ENCODE data around the gene TMEM203.
"Not testable (repeated sequence)": the region's sequence is repeated elsewhere in the genome, so short reads cannot be mapped to it uniquely, and the experiment has no call there.

TMEM203 gene

DNA sequence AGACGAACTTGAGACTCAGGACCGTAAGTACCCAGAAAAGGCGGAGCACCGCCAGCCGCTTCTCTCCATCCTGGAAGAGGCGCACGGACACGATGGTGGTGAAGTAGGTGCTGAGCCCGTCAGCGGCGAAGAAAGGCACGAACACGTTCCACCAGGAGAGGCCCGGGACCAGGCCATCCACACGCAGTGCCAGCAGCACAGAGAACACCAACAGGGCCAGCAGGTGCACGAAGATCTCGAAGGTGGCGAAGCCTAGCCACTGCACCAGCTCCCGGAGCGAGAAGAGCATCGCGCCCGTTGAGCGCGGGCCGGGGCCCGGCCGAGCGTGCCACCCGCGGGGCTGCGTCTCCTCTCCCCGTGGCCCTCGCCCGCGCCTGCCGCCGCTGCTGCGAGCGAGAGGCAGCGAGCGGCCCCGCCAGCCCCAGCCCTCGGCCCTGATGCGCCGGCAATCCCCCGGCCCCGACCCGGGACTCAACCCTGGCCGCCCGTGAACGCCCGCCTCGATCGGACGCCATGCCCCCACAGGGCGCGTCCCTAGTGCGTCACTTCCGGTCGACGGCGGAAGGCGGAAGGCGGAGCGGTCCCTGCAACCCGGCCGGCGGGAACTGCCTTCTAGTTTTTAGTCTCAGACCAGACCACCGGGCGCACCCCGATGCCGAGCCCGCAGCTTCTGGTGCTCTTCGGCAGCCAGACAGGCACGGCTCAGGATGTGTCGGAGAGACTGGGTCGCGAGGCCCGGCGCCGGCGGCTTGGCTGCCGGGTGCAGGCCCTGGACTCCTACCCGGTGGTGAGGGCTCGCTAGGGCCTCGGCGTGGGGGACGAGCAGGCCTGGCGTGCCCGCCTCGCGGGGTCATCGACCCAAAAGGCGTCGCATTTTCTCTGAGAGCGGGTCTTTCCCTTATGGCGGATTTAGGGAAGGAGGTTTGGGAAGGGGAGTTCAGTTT, at the start of gene TMEM203, which contains the start of gene NDOR1:
Gene TMEM203, minus strand, starts transcription at position 523 of the 944 bp plus-strand sequence. Its CDS starts 234 bp downstream, at position 289.
Gene NDOR1, plus strand, starts transcription at position 575 of the 944 bp plus-strand sequence. Its CDS starts 78 bp downstream, at position 653.
- DNase-seq, result peak; percentile 44 to 79

GRCh38 chr9:137254624-137255447, 49.4 kb upstream of the TMEM203 start, which contains the start of gene NELFB:
Gene NELFB, plus strand, starts transcription at chr9:137255327.
- DNase-seq, result peak; percentile 77 to 89

GRCh38 chr9:137253717-137254623, 48.5 kb upstream of the TMEM203 start:
- DNase-seq, result no peak

DNA sequence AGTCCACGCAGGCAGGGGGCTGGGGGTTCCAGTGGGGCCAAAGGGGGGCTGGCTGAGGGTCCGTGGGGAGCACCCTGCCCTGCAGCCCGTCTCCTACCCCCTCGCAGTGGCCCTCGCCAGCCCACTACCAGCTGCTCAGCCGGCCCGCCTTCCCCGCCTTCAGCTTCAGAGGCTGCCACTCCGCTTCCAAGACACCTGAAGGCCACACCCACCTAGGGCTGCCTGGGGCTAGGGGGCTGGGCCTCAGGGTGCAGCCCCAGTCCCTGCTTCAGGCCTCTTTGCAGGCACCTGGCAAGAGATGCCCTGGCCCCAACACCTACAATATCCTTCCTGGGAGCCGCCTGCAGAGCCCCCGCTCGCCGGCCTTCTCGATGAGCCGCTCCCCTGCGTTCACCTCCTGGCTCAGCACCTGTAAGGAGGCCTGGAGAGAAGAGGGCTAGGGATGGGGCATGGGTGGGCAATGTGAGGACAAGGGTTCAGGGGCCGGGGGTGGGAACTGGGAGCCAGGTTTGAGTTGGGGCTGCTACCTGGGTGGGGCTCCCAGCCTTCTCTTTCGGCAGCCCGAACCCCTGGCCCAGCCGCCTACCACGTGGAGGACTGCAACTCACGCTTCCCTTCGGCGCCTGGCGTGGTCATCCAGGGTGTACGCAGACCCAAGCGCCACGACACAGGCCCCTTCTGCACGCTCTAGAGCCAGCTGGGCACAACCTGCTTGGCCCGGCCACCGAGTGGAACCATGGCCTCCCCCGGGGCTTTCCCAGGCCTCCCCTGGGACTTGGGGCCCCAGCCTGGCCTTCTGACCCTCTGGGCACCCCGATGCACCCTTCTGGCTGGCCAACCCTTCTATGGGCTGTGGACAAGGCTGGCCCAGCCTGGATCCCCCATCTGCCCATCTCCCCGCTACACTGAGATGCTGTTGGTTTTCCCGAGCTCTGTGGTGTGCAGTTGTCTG, 47.4 kb upstream of the TMEM203 start:
- DNase-seq, result no peak

- DNase-seq, result no peak
Measured at GRCh38 chr9:137251490-137252268, 46.2 kb upstream of the TMEM203 start.

DNA sequence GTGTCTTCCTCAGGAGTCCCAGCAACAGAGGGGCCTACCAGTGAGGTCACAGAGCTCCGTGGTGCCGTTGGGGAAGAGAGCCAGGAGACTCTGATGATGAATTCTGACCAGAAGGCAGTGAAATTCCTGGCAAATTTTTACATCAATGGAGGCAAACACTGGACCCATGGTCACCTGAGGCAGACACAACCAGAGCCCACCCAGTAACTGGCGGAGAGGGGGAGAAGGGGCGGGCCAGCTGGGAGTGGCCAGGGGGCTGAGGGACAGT, 45.7 kb upstream of the TMEM203 start, which contains the start of gene STPG3:
Gene STPG3, plus strand, starts transcription at position 93 of the 268 bp plus-strand sequence. Its CDS starts 1 bp downstream, at position 94.
- DNase-seq, result no peak

DNA sequence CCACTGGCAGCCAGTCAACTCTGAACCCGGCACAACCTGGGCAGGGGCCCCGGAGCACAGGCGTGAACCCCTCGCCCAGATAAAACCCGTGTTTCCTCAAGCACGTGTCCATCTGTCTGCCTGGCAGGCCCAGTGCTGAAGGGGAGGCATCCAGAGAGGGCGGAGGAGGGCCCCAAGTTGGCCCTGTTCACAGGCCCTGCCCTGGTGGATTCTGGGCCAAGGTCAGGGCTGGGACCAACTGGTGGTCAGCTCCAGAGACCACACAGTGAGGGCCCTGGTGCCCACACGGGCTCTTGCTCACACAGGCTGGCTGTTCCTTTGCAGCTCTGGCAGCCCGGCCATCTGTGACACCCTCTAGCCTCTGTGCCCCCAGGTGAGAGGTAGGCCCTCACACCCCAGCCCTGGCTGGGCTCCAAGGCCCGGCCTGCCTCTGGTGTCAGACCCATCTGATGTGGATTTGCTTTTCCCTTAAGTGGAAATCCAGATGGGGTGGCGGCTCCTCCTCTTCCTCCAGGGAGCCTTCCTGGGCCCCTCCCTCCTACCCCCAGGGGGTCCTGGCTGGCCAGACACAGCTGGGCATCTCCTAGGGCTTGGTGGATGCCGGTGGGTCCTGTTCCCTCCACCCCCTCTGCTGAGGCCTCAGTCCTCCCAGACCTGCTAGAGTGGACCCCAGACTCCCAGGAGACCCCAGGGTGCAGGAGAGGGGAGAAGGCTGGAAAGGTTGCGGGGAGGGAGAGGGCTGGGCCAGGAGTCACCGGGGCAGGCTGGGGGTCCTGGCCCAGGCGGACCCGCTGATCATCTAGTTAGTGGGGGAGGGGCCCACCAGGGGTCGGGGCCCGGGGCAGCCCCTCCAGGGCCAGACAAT, 45.1 kb upstream of the TMEM203 start:
- DNase-seq, result peak; percentile 63 to 79

DNA sequence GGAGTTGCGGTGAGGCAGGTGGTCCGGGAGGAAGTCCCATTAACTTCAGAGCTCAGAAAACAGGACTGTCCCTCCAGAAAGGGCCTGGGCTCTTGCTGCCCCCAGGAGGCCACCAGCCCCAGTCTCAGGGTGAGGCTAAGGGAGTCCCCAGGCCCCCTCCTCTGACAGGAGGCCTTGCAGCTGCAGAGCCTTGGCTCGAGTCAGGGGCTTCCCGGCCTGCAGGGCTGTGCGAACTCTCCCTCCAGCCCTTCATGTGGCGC, 42.4 kb upstream of the TMEM203 start:
- DNase-seq, result no peak

DNA sequence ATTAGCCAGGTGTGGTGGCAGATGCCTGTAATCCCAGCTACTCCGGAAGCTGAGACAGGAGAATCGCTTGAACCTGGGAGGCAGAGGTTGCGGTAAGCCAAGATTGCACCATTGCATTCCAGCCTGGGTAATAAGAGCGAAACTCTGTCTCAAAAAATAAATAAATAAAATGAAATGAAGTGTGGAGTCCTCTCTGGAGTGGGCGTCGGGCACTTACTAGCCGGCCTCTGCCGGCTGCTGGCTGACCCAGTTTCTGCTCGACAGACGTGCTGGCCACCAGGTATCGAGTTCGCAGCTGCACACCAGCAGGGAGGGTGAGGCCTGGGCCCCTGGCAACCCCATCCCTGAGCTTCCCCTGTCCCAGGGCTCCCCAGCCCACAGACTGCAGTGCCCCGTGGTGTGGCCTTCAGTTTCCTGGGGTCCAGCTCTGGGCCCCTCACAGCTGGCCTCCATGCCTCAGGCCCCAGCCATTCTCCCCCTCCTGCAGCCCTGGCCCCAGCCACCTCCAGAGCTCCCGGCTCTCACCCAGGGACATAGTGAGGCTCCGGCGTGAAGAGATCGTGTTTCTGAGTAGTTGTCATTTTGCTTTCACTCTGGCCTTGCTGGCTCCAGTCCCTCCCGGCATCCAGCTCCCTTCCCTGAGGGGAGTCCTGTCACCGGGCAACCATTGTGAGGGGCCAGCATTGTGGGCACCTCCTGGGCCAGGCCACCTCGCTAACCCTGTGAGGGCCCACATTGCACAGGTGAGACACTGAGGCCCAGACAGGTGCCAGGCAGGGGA, 41.9 kb upstream of the TMEM203 start:
- DNase-seq, result no peak

DNA sequence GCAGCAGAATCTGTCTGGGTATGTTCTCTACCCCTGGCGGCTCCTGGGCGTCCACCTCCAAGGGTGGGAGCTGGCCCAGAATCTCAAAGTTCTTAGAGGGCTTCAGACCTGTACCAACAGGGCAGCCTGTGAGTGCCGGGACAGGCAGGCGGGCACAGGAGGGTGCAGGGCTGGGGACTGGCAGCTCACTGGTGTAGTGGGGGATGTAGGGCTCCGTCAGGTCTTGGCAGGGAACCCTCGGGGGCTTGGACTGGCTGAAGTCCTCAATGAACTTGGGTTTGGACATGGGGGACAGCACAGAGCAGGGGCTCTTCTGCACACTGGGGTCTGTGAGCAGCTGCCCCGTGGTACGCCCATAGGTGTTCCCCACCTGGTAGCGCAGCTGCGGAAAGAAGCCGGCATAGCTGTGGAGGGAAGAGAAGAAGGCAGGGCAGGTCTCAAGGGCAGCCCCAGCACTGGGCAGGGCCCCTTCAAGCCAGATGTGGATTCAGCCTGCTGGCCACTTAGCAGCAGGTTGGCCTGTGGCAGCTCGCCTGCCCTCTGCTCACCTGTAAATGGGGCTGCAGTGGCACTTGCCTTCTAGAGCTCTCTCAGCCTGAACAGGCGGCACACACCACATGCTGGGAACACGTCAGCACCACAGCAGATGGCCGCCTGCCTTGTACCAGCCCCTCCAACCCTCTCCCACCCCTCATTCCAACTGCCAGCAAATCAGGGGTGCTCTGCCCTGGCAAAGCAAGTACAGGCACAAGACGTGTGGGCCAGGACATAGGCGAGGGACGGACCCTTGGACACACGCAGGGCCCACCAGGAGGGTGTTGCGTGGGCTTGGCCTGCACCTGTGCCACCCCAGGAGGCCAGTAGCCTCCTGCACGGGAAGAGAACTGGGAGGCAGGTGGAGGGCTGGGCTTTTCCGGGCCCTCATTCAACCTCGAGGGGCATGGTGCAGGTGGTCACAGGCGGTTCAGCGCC, 40.3 kb upstream of the TMEM203 start:
- peak; percentile 69 to 88 for DNase-seq

GRCh38 chr9:137244486-137245449, 39.3 kb upstream of the TMEM203 start:
- no peak for DNase-seq

GRCh38 chr9:137243626-137244485, 38.4 kb upstream of the TMEM203 start:
- no peak for DNase-seq

DNA sequence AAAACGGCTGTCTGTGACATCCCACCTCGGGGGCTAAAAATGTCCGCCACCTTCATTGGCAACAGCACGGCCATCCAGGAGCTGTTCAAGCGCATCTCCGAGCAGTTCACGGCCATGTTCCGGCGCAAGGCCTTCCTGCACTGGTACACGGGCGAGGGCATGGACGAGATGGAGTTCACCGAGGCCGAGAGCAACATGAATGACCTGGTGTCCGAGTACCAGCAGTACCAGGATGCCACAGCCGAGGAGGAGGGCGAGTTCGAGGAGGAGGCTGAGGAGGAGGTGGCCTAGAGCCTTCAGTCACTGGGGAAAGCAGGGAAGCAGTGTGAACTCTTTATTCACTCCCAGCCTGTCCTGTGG, 37.8 kb upstream of the TMEM203 start:
- not testable (repeated sequence) for DNase-seq

- DNase-seq, result no peak
Measured at GRCh38 chr9:137242269-137243203, 37.1 kb upstream of the TMEM203 start.
